Activated T-cell treated with anti-CD3 and anti-CD28 coated beads, Interleukin-2, amount 50 U/mL, for 1 hour (primary cell): ENCODE data around the gene AK9.
A peak's percentile ranks its signal among the peaks of the same experiment; 100 is the strongest.
"Not testable (repeated sequence)": the region's sequence is repeated elsewhere in the genome, so short reads cannot be mapped to it uniquely, and the experiment has no call there.

Experiments used
- DNase-seq: peaks from one replicate; pipeline ENCODE4 v3.0.0-alpha.2; 2020

Gene AK9

GRCh38 chr6:109611502-109611901, 79.5 kb downstream of the AK9 start:
- no peak for DNase-seq

- no peak for DNase-seq
Observed at GRCh38 chr6:109610590-109610989, 80.4 kb downstream of the AK9 start.

GRCh38 chr6:109609737-109610136, 81.3 kb downstream of the AK9 start:
- no peak for DNase-seq

GRCh38 chr6:109606359-109606758, 84.6 kb downstream of the AK9 start:
- no peak for DNase-seq

GRCh38 chr6:109595998-109596397, 95.0 kb downstream of the AK9 start:
- DNase-seq: no peak

GRCh38 chr6:109580519-109580918, 110.5 kb downstream of the AK9 start:
- no peak for DNase-seq

- no peak for DNase-seq
Observed at GRCh38 chr6:109579361-109579760, 111.6 kb downstream of the AK9 start.

- DNase-seq: not testable (repeated sequence)
Observed at GRCh38 chr6:109569901-109570300, 121.1 kb downstream of the AK9 start.

GRCh38 chr6:109561844-109562243, 129.2 kb downstream of the AK9 start:
- no peak for DNase-seq

GRCh38 chr6:109531446-109531845, 159.6 kb downstream of the AK9 start:
- no peak for DNase-seq

GRCh38 chr6:109527989-109528388, 163.0 kb downstream of the AK9 start:
- no peak for DNase-seq

- DNase-seq: peak; percentile 30
Observed at GRCh38 chr6:109526905-109527628, 163.9 kb downstream of the AK9 start.

- DNase-seq: no peak
Observed at GRCh38 chr6:109524129-109524528, 166.9 kb downstream of the AK9 start.

GRCh38 chr6:109523478-109523877, 167.5 kb downstream of the AK9 start:
- no peak for DNase-seq

GRCh38 chr6:109521080-109521479, 169.9 kb downstream of the AK9 start:
- DNase-seq: no peak

- DNase-seq: not testable (repeated sequence)
Observed at GRCh38 chr6:109519647-109520046, 171.4 kb downstream of the AK9 start.

- no peak for DNase-seq
Observed at GRCh38 chr6:109516929-109517328, 174.1 kb downstream of the AK9 start.

- DNase-seq: no peak
Observed at GRCh38 chr6:109515781-109516409, 175.1 kb downstream of the AK9 start.

GRCh38 chr6:109514946-109515345, 176.1 kb downstream of the AK9 start:
- no peak for DNase-seq

- DNase-seq: no peak
Observed at GRCh38 chr6:109513571-109514071, 177.4 kb downstream of the AK9 start.

GRCh38 chr6:109512271-109512817, 178.7 kb downstream of the AK9 start:
- no peak for DNase-seq

- no peak for DNase-seq
Observed at GRCh38 chr6:109511832-109512231, 179.2 kb downstream of the AK9 start.

GRCh38 chr6:109510358-109510757, 180.6 kb downstream of the AK9 start:
- DNase-seq: no peak

GRCh38 chr6:109508166-109508860, 182.7 kb downstream of the AK9 start:
- DNase-seq: no peak
